Cerebellar cortex (tissue), 1 donor: Measurements from ENCODE around the gene SPAG5.

Experiments
- DNase-seq: peaks from one replicate; pipeline ENCODE4 v3.0.0-alpha.2; 2015; ENCODE audit warnings: low spot score

SPAG5 gene

GRCh38 chr17:28547096-28547622 lies 51.7 kb downstream of the SPAG5 start:
- no peak for DNase-seq

DNA sequence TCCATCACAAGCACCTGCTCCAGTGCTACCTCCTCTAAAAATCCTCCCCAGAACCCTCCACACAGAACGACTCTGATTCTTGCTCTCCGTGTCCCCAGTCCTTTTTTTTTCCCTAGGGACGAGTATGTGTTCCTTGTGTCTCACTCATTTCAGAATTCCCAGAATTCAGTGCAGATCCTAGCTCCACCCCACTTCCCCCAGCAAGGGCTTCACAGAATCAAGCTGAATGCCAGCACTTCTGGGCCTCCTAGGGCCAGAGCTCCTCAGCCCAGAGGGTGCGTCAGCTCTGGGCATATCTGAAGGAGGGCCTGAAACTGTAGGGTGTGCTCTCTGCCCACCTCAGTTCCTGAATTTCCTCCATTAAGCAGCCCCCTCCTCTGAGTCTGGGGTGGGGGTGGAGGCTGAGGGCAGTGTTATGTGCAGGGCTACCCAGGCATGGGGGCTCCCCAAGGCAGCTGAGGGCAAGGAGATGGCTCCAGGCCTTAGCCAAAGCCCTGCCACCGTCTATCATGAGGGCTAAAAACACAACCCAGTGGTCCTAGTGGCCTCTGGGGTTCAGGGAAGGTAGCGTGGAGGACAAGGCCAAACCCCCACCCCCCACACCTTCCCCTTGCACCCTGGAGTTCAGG lies 52.9 kb downstream of the SPAG5 start:
- DNase-seq, result no peak

GRCh38 chr17:28545141-28545503 lies 53.7 kb downstream of the SPAG5 start:
- no peak for DNase-seq

GRCh38 chr17:28544402-28545140 lies 54.3 kb downstream of the SPAG5 start:
- no peak for DNase-seq

DNA sequence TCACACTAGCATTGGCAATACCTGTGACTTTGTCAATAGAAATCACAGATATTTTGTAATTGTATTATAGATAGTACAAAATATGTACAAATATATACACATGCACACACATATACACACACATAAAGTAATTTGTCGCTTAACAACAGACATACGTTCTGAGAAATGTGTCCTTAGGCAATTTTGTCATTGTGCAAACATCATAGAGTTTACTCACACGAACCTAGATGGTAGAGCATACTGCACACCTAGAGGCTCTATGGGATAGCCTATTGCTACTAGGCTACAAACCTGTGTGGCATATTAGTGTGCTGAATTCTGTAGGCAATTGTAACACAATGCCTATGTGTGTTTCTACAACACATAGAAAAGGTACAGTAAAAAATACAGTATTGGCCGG lies 57.4 kb downstream of the SPAG5 start:
- DNase-seq, result no peak

DNA sequence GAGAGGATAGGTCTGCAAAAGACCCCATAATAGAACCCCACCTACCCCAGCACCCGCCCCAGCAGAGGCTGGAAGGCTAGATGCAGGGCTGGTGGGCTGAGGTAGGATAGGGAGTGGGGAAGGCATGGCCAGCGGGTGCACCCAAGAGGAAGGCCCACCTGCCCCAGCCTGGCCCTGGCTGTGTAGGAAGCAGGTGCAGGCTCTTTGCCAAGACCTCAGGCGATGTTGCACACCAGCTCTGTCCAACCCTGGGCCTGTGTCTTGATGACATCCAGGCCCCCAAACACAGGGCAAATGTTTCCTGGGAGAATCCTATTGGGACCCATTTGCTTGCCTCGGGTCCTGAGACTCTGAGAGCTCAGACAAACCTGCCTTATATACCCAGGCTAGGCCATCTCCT lies 58.6 kb downstream of the SPAG5 start:
- no peak for DNase-seq

- DNase-seq, result no peak
These were observed 60.4 kb downstream of the SPAG5 start for GRCh38 chr17:28538296-28538895.

GRCh38 chr17:28537219-28537610 lies 61.6 kb downstream of the SPAG5 start:
- no peak for DNase-seq

GRCh38 chr17:28536532-28537218 lies 62.1 kb downstream of the SPAG5 start:
- no peak for DNase-seq

DNA sequence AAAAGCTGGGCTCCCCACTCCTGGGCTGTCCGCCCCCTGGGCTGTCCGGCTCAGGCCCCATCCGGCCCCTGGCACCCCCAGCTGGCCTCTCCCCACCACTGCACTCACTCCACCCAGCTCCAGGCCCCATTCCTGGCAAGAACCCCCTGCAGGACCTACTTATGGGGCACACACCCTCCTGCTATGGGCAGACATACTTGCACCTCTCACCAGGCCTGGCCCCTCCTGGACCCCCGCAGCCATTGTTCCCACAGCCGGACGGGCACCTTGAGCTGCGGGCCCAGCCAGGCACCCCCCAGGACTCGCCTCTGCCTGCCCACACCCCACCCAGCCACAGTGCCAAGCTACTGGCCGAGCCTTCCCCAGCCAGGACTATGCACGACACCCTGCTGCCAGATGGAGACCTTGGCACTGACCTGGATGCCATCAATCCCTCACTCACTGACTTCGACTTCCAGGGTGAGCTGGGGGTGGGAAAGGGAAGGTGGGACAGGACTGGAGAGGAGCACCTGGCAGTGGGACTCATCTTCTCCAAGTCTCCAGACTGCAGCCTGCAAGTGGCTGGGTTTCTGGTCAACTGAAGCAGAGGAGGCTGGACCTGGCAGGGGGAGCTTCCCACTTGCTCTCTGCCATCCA lies 64.0 kb downstream of the SPAG5 start:
- no peak for DNase-seq

DNA sequence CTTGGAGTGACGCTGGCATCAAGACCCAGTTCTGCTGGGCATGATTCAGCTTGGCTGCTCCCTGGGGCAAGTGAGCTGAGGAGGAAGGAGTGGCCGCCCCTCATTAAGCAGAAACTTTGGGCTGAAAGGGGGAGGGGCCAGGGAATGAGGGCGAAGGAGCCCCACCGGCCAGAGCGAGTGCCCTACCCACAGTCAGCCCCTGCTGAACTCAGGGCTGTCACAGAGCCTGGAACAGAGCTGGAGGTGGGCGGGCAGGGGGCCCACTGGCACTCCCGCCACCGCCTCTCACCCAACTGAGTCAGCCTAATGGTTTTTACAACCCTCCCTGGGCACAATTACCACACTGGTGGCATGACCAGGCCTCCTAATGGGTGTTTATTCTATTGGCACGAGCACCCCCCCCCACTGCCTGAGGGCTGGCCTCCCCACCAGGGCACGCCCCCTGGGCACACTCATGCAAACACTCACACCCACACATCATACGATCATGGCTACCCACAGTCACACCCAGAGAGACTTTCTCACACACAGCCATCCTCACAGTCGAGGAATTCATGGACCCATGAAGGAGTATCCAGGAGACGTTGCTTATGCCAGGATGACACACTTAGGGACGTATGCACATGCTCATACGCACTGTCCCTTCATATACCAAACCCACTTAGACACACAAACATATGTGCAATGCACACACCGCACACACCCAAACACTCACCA lies 65.6 kb downstream of the SPAG5 start:
- no peak for DNase-seq

DNA sequence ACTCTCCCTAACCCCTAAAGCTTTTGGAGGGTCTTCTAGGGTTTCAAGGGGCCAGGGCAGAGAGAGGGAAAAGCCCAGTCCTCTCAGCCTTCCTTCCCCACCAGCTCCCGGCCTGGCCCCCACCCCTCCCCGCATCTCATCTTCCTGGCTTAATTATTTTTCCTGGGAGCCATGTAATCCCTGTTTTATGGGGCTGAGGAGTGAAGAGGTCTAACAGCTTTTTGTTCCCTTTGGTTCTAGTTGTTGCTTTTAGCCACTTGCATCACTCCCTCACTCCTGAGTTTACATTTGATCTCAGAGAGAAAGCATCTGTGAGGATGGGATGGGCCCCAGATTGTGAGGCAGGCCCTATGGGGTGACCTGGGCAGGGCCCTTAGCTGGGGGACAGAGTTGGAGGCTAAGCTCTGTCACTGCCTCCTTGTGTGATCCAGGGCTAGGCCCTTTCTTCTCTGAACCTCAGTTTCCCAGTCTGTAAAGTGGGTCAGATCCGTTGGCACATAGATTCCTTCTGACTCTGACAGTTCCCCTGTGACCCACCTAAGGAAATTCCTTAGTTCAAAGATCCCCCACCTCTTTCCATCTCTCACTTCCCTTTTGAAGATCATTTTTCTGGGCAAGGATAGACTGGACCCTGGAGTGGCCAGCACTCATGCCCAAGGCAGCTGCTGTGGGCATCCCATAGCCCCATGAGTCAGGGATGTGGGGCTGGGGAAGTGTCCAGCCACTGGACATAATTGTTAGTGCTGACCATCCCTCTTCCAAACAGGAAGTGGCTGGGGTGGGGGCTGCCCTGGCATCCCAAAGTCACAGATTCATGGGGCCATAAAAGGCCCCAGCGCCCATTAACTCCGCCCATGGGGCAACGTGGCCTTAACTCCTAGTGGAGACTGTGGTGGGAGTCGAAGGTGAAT lies 66.5 kb downstream of the SPAG5 start:
- DNase-seq, result no peak

DNA sequence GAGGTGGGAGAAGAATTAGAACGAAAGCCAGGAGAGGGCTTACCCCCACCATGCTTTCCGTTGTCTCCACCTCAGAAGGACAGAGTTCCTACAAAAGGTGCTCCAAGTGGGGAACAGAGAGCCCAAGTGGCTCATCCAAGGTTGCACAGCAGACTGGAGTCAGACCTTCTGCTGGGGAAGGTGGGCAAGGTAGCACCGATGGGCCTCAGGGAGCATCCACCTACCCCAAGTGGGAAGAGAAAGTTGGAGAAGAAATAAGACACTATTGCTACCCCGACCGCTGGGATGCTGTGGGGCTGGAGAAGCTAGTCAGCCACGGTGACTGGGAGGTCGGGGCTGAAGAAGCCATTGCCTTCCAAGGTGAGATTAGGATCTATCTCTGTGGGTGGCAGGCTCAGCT lies 67.9 kb downstream of the SPAG5 start:
- no peak for DNase-seq

DNA sequence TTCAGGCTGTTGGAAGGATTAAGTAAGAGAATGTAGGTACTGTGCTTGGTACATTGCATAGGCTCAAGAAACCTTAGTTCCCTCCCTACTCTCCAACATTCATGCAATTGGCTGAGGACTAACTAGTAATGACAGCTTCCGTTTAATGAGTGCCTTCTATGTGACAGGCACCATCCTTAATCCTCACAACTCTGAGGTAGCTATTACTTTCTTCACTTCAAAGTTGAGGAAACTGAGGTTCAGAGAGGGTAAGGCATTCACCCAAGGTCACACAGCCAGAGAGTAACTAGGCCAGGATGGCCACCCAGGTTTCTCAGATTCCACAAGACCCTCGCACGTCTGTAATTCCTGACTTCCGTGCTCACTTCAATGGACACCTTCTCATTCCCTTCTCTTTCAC lies 68.6 kb downstream of the SPAG5 start:
- no peak for DNase-seq

GRCh38 chr17:28529013-28529400 lies 69.8 kb downstream of the SPAG5 start:
- no peak for DNase-seq

GRCh38 chr17:28528327-28529012 lies 70.4 kb downstream of the SPAG5 start:
- DNase-seq, result no peak

DNA sequence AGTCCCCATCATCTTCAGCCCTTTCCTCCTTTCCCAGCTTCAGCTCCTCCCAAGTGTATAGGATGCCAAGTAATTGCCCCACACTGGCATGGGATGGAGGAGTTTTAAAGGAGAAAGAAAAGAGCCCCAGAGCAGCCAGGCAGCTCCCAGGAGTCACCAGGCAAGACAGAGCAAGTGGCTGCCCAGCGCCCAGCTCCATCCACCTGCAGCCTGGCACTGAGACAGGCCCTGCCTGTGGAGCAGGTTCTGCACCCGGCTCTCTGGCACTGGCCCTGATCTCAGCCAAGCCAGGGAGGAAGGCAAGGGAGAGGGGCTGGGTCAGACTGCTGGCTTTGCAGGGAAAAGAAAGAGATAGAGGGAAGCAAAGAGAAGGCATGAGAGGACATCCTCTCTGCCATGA lies 71.0 kb downstream of the SPAG5 start:
- no peak for DNase-seq
